Adipocyte (in vitro differentiated cells): ENCODE measurements around the gene KRTAP1-5.
A peak's percentile ranks its signal among the peaks of the same experiment; 100 is the strongest.

Source experiments
- DNase-seq: peaks from one replicate; pipeline ENCODE4 v3.0.0-alpha.2; 2015; ENCODE audit warnings: low read depth
- H3K27me3 ChIP-seq: replicated peaks from 2 replicates; pipeline ENCODE4 v1.7.0; 2013; ENCODE audit warnings: mild to moderate bottlenecking, low read length, moderate library complexity; ENCODE audit not compliant: control insufficient read depth, insufficient read depth
- H3K36me3 ChIP-seq: 2 replicates; pipeline ENCODE4 v1.7.0; 2013; ENCODE audit warnings: low read length, mild to moderate bottlenecking, moderate library complexity; ENCODE audit not compliant: control insufficient read depth, insufficient read depth, severe bottlenecking
- H3K4me1 ChIP-seq: 2 replicates; pipeline ENCODE4 v1.7.0; 2013; ENCODE audit warnings: mild to moderate bottlenecking, low read length, moderate library complexity; ENCODE audit not compliant: control insufficient read depth, insufficient read depth
- H3K4me3 ChIP-seq: 2 replicates; pipeline ENCODE4 v1.7.0; 2013; ENCODE audit warnings: mild to moderate bottlenecking, low read length, moderate library complexity
- H3K9ac ChIP-seq: 2 replicates; pipeline ENCODE4 v1.7.0; 2013; ENCODE audit warnings: mild to moderate bottlenecking, low read length, moderate library complexity
- H3K9me3 ChIP-seq: 2 replicates; pipeline ENCODE4 v1.7.0; 2013; ENCODE audit warnings: mild to moderate bottlenecking, low read length, moderate library complexity; ENCODE audit not compliant: control insufficient read depth

KRTAP1-5 gene

DNA sequence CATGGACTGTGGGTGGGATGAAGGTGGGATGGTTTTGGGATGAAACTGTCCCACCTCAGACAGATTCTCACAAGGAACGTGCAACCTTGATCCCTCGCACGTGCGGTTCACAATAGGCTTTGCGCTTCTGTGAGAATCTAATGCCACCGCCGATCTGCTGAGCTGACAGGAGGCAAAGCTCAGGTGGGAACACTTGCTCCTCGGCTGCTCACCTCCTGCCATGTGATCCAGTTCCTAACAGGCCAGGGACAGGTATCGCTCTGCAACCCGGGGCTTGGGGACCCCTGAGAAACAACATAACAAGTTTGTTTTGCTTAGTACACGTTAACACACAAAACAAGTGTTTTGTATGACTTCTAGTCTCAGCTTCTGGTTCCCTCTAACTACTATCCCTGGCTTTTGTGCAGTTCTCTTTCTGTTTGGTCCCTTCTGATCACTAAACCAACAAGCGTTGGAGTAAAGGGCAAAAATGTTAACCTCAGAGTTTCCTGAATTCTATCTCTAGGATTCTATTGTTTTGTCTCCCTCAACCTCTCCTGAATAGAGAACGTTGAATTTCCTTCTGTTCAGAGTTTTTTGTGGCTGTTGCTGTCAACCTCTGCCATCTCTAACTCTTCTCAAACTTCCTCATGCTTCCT is 10.3 kb downstream of the KRTAP1-5 start:
- Histone ChIP-seq H3K9me3 (peaks cover 5% of the 10 kb centered on the region), H3K4me3 (no peak overlapping the region), H3K4me1 (peaks cover 21% of the 10 kb centered on the region), H3K36me3 (no peaks in the 10 kb centered on the region), H3K27me3 (no peaks in the 10 kb centered on the region), H3K9ac (no peak overlapping the region)
- DNase-seq: no peak

- Histone ChIP-seq H3K9ac (no peak overlapping the region), H3K4me3 (no peak overlapping the region), H3K27me3 (no peaks in the 10 kb centered on the region), H3K9me3 (no peaks in the 10 kb centered on the region), H3K4me1 (peaks cover 21% of the 10 kb centered on the region), H3K36me3 (no peaks in the 10 kb centered on the region)
- no peak for DNase-seq
Observed at GRCh38 chr17:41015454-41015853, 11.6 kb downstream of the KRTAP1-5 start.

DNA sequence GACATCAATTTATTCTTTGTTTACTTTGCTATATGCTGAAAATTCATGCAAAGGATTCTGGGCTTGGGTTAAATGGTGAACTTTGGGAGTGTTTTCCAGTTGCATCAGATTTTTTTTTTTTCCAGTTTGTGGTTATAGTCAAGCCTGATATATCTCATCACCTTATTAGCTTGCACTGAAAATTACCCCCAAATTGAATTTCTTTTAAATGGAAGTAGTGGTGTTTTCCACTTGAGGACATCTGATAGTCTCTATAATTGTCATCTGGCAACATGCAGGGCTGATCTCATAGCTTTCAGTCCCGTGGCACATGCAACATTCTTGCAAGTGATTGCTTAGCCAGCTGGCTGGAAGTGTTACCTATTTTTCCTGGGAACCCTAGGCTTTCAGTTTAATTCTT is 13.4 kb downstream of the KRTAP1-5 start:
- peak; percentile 65 for DNase-seq
- Histone ChIP-seq H3K36me3 (no peaks in the 10 kb centered on the region), H3K9ac (no peak overlapping the region), H3K4me1 (peaks cover 24% of the 10 kb centered on the region), H3K9me3 (no peaks in the 10 kb centered on the region), H3K27me3 (no peaks in the 10 kb centered on the region), H3K4me3 (no peak overlapping the region)

GRCh38 chr17:41013181-41013580 is 13.8 kb downstream of the KRTAP1-5 start:
- H3K4me3 ChIP-seq: no peak overlapping the region
- no peak for DNase-seq
- H3K36me3 ChIP-seq: no peaks in the 10 kb centered on the region
- H3K4me1 ChIP-seq: peaks cover 22% of the 10 kb centered on the region
- H3K9ac ChIP-seq: no peak overlapping the region
- H3K27me3 ChIP-seq: no peaks in the 10 kb centered on the region
- H3K9me3 ChIP-seq: no peaks in the 10 kb centered on the region

- Histone ChIP-seq H3K9me3 (no peaks in the 10 kb centered on the region), H3K9ac (no peak overlapping the region), H3K4me1 (peaks cover 18% of the 10 kb centered on the region), H3K27me3 (no peaks in the 10 kb centered on the region), H3K36me3 (no peaks in the 10 kb centered on the region), H3K4me3 (no peak overlapping the region)
- no peak for DNase-seq
Observed at GRCh38 chr17:41012326-41013120, 14.5 kb downstream of the KRTAP1-5 start.

DNA sequence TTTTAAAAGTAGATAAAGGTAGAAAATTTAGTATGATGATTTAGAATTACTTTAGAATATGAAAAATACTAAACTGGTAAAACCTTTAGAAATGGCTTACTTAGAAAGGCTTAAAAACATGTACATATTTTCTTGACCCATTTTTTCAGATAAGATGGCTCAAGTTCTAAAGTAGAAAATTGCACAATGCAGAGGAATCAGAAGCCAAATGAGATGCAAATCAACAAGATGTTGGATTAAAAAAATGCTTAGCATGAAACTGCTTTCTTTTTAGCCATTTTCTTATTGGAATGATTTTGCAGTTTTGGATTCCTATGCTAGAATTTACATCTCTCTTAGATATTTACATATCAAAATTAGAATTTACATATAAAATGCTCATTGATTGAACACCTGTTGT is 16.6 kb downstream of the KRTAP1-5 start:
- Histone ChIP-seq H3K36me3 (no peaks in the 10 kb centered on the region), H3K27me3 (no peaks in the 10 kb centered on the region), H3K9ac (no peak overlapping the region), H3K9me3 (no peaks in the 10 kb centered on the region), H3K4me3 (no peak overlapping the region), H3K4me1 (peaks cover 13% of the 10 kb centered on the region)
- peak; percentile 72 for DNase-seq

- DNase-seq: peak; percentile 54
- H3K36me3 ChIP-seq: no peaks in the 10 kb centered on the region
Observed at GRCh38 chr17:41009936-41010335, 17.1 kb downstream of the KRTAP1-5 start.

DNA sequence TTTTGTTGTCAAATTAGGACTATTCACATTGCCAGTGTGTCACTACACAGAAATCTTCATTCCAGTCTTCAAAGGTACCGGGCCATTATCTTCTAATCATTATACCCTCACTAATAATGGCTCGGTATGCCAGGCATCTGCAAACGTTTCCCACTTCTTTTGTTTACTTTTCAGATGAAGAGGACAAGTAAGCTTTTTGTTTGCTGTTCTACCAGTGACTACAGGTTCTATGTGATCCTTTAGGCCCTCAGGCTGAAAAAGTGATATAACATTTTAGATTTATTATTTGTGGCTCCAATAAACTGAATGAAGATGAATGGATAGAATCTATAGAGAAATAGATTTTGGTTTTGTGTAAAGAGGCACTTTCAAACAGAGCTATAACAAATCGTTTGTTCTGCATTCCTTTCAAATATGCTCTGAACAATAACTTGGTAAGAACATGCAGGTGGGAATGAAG is 17.7 kb downstream of the KRTAP1-5 start:
- Histone ChIP-seq H3K9me3 (no peaks in the 10 kb centered on the region), H3K9ac (no peak overlapping the region), H3K27me3 (no peaks in the 10 kb centered on the region), H3K4me3 (no peak overlapping the region), H3K4me1 (peaks cover 10% of the 10 kb centered on the region), H3K36me3 (no peaks in the 10 kb centered on the region)
- no peak for DNase-seq

More at GRCh38 chr17:41009936-41010335, 17.1 kb downstream of the KRTAP1-5 start:
- Histone ChIP-seq H3K27me3 (no peaks in the 10 kb centered on the region), H3K9ac (no peak overlapping the region), H3K4me1 (peaks cover 10% of the 10 kb centered on the region), H3K9me3 (no peaks in the 10 kb centered on the region), H3K4me3 (no peak overlapping the region)

DNA sequence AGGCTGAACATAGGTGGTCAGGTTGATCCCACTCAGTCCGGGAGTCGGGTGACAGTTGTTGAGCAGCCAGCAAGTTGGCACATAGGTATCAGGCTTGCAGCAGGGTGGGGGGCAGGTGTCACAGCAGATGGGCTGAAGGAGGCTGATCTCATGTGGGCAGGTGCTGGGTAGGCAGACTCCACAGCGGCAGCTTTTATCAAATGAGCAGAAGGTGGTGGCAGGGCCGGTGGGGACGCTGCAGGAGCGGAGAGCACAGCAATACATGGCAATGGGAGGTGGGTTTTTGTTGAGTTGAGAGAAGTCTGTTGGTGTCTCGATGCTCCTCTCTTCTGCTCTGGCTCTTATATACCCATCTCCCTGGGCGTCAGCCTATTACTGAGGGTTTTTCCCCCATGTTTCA is 18.2 kb downstream of the KRTAP1-5 start, which contains the start of gene KRTAP3-1:
KRTAP3-1 (minus strand) TSS at position 318 of the 400 bp plus-strand sequence; CDS start at position 264, 54 bp downstream.
- Histone ChIP-seq H3K9me3 (no peaks in the 10 kb centered on the region), H3K4me3 (no peak within 1 kb of the TSS), H3K9ac (no peak within 1 kb of the TSS), H3K4me1 (peaks cover 8% of the 10 kb centered on the region), H3K27me3 (no peaks in the 10 kb centered on the region), H3K36me3 (no peaks in the 10 kb centered on the region)
- DNase-seq: no peak

DNA sequence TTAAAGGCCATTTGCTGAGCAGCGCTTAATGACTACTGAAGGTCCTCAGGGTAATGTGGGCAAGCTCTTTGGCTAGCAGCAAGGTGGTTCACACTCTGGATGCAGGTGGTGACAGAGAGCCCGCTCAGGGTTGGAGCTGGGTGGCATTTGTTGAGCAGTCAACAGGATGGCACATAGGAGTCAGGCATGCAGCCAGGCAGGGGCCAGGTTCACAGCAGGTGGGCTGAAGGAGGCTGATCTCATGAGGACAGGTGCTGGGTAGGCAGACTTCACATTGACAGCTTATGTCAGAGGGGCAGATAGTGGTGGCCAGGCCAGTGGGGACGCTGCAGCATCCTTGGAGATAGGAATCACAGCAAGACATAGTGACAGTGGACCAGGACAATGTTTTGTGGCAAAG is 22.6 kb downstream of the KRTAP1-5 start:
- DNase-seq: no peak
- H3K36me3 ChIP-seq: no peaks in the 10 kb centered on the region
- H3K4me1 ChIP-seq: no peaks in the 10 kb centered on the region
- no peaks in the 10 kb centered on the region for H3K27me3 ChIP-seq
- no peak overlapping the region for H3K4me3 ChIP-seq
- H3K9ac ChIP-seq: no peak overlapping the region
- H3K9me3 ChIP-seq: no peaks in the 10 kb centered on the region

GRCh38 chr17:41003926-41004325 is 23.1 kb downstream of the KRTAP1-5 start:
- H3K9ac ChIP-seq: no peak overlapping the region

More at GRCh38 chr17:41003926-41004325, 23.1 kb downstream of the KRTAP1-5 start:
- no peak overlapping the region for H3K4me3 ChIP-seq
- no peak for DNase-seq
- H3K9me3 ChIP-seq: no peaks in the 10 kb centered on the region
- H3K27me3 ChIP-seq: no peaks in the 10 kb centered on the region
- H3K4me1 ChIP-seq: no peaks in the 10 kb centered on the region
- H3K36me3 ChIP-seq: no peaks in the 10 kb centered on the region
